T-helper 1 cell treated with Interleukin-12 subunit alpha and Interleukin-12 subunit beta and Interleukin-4 antibody, amounts not matched to agents 30 μg/mL and 1 μg/mL, for 36 hours (primary cell): ENCODE data around the gene SLC26A1.

Experiments used
- H3K27ac Mint-ChIP-seq: one replicate; pipeline ENCODE4 v1.8.0; 2021; ENCODE audit warnings: mild to moderate bottlenecking, mixed read lengths
- H3K27me3 Mint-ChIP-seq: one replicate; pipeline ENCODE4 v1.8.0; 2021; ENCODE audit warnings: low read depth, mixed read lengths
- H3K36me3 Mint-ChIP-seq: one replicate; pipeline ENCODE4 v1.8.0; 2021; ENCODE audit warnings: low read depth, mixed read lengths
- H3K4me1 Mint-ChIP-seq: one replicate; pipeline ENCODE4 v1.8.0; 2021; ENCODE audit warnings: low read depth, mixed read lengths
- H3K4me3 Mint-ChIP-seq: one replicate; pipeline ENCODE4 v1.8.0; 2021; ENCODE audit warnings: mild to moderate bottlenecking, moderate library complexity, mixed read lengths
- H3K9me3 Mint-ChIP-seq: one replicate; pipeline ENCODE4 v1.8.0; 2021; ENCODE audit warnings: mixed read lengths

The SLC26A1 gene

DNA sequence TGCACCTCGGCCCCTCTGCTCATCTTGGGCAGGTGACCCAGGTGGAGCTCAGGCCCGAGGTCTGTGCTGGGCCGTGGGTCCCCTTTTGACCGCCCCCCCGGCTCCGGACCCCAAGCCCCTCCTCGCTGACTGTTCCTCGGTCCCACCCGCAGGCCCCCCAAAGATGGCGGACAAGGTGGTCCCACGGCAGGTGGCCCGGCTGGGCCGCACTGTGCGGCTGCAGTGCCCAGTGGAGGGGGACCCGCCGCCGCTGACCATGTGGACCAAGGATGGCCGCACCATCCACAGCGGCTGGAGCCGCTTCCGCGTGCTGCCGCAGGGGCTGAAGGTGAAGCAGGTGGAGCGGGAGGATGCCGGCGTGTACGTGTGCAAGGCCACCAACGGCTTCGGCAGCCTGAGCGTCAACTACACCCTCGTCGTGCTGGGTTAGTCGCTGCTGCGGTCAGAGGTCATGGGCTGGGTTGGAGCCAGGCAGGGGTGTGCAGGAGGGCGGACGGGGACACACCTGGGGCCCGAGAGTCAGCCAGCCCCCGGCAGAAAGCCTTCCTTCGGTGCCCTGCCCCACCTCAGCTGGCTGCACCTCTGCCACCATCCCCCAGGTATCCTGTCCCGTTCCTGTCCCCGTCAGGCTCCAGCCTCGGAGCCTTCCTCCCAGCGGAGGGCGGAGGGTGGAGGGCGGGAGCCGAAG lies 29.0 kb upstream of the SLC26A1 start:
- no peaks in the 10 kb centered on the region for H3K27me3 Mint-ChIP-seq

DNA sequence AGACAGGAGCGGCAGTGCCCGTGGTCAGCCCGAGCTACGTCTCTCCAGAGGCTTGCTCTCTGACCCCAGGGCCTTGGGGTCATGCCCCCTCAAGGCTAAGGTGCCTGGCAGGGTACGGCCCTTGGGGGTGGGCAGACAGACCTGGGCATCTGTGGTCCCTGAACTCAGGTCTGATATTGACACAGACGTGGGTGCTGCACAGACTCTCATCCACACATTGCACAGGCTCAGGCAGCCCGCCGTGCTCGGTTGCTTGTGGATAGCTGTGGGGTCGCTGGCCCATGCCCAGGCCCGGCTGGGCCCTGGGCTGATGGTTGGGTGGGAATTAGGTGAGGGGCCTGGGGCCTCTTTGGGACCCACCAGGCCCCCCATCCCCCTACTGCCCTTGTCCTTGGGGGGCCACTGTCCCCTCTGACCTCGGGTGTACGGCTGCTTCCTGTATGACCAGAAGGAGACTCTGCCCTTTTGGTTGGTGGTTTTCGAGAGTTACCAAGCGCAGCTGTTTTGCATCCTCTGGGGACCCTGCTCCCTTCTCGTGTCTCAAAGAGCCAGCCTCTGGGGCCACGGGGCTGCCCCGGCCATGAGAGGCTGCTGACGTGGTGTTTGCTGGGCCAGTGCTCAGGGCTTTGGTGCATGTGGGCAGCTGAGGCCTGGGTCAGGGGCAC lies 28.3 kb upstream of the SLC26A1 start:
- Mint-ChIP-seq H3K27me3 (no peaks in the 10 kb centered on the region), H3K4me3 (no peak overlapping the region), H3K9me3 (no peaks in the 10 kb centered on the region), H3K4me1 (peaks cover 6% of the 10 kb centered on the region), H3K27ac (no peak overlapping the region), H3K36me3 (peaks cover 2% of the 10 kb centered on the region)

More for the DNA sequence above, 29.0 kb upstream of the SLC26A1 start:
- peaks cover 2% of the 10 kb centered on the region for H3K36me3 Mint-ChIP-seq
- H3K27ac Mint-ChIP-seq = no peak overlapping the region
- no peak overlapping the region for H3K4me3 Mint-ChIP-seq
- H3K9me3 Mint-ChIP-seq = no peaks in the 10 kb centered on the region
- H3K4me1 Mint-ChIP-seq = peaks cover 6% of the 10 kb centered on the region

DNA sequence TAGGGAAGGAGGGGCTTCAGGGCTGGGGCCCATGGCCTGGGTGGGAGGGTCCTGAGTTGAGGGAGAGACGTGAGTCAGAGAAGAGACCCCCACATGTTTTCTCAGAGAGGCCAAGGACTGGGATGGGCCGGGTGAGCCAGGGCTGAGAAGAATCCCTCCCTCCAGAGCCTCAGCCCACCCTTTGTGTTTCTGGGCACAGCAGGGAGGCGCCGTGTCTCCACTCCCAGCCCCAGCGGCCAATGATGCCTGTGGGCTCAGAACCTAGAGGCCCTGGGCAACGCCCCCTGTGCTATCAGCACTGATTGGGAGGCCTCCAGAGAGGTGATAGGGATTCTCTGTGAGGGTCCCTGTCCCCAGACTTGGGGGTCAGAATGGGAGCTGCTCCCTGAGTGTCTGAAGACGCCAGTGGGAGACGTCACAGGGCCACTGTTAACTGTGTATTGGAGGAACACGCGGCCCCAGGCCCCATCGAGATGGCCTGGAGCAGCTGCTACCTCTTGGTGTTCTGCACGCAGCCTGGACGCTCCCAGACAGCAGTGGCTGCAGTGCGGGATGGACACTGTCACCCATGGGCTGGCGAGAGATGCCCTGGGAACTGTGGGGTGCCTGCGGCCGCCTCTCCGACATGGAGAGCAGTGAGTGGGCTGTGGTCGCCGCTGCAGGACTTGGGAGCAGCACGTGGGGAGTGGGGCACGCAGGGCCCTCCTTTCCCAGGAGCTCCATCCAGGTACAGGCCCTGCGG lies 26.7 kb upstream of the SLC26A1 start:
- H3K4me1 Mint-ChIP-seq = no peaks in the 10 kb centered on the region
- no peaks in the 10 kb centered on the region for H3K27me3 Mint-ChIP-seq
- H3K4me3 Mint-ChIP-seq = no peak overlapping the region
- no peaks in the 10 kb centered on the region for H3K36me3 Mint-ChIP-seq
- H3K27ac Mint-ChIP-seq = no peak overlapping the region
- no peaks in the 10 kb centered on the region for H3K9me3 Mint-ChIP-seq

DNA sequence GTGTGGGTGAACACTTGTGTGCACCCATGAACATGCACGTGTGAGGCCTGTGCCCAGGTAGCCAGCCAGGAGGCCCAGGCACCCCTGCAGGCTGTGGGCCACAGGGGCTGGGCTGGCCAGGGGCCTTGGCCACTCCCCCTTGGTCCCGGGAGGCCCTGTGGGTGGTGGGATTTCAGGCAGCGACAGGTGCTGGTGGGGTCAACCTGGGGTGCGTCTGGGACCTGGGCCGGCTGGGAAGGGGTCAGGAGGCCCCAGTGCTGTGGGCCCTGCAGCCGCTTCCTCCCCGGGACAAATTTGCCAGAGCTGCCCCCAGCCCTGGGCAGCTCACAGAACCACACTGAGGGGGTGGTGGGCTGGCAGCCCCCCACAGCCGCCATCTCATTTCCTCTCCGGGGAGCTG lies 26.1 kb upstream of the SLC26A1 start:
- Mint-ChIP-seq H3K27ac (no peak overlapping the region), H3K4me3 (no peak overlapping the region), H3K36me3 (no peaks in the 10 kb centered on the region), H3K27me3 (no peaks in the 10 kb centered on the region), H3K4me1 (no peaks in the 10 kb centered on the region), H3K9me3 (no peaks in the 10 kb centered on the region)

DNA sequence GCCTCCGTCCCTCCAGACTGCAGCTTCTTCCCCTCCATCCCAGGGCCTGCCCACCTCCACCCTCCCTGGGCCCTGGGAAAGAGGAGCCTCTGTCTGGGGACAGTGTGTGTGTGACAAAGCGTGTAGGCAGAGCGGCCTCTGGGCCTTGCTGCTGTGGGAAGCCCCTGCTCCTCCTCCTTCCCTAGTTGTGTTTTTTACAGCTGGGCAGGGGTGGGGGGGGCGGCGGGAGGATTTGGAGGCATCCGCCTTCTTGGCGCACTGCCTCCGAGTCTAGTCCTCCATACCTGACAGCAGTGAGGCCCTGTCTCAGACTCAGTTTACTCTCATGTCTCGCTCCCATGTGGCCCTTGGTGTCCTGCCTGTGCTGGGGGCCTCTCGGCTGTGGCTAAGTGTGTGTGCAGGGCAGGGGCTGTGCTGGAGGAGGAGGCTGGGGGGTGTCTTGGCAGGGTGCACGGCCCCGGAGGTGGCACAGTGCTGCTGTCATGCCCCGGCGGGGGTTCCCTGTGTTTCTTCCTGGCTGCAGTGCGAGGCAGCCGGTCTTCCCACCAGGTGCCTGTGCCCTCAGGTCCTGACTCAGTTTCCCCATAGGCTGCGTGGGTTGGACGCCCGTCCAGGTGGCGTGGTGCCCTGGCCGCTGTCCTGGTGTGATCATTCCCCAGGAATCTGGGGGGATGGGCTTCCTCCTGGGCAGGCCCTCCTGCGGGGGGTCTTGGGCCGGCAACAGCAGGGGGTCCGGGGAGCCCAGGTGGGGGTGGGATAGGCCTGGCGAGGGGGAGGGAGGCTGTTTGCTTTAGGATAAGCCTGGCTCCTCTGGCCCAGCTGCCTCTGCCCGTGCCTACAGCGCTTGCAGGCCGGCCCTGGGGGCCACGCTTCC lies 25.2 kb upstream of the SLC26A1 start:
- Mint-ChIP-seq H3K4me3 (no peak overlapping the region), H3K27ac (no peak overlapping the region), H3K4me1 (peaks cover 2% of the 10 kb centered on the region), H3K36me3 (no peaks in the 10 kb centered on the region), H3K27me3 (no peaks in the 10 kb centered on the region), H3K9me3 (no peaks in the 10 kb centered on the region)

DNA sequence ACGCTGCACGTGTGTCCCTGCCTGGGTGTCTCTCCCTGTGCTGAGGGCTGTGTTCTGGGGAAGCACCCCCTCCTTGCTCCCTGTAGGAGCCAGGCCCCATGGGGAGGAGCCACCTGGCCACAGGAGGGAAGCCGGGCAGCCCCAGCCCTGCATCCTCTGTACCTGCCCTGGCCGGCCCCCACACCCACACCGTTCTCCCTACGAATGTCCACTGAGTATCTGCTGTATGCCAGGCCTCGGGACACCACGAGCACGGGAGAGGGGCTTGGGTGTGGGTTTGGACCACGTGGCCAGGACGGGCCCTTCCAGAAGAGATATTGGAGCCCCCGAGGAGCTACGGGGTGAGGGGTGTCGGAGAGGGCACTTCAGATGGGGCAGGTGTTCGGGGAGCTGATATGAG lies 24.5 kb upstream of the SLC26A1 start:
- peaks cover 2% of the 10 kb centered on the region for H3K4me1 Mint-ChIP-seq
- H3K9me3 Mint-ChIP-seq = no peaks in the 10 kb centered on the region
- H3K27ac Mint-ChIP-seq = no peak overlapping the region
- H3K27me3 Mint-ChIP-seq = no peaks in the 10 kb centered on the region
- no peaks in the 10 kb centered on the region for H3K36me3 Mint-ChIP-seq
- H3K4me3 Mint-ChIP-seq = no peak overlapping the region

DNA sequence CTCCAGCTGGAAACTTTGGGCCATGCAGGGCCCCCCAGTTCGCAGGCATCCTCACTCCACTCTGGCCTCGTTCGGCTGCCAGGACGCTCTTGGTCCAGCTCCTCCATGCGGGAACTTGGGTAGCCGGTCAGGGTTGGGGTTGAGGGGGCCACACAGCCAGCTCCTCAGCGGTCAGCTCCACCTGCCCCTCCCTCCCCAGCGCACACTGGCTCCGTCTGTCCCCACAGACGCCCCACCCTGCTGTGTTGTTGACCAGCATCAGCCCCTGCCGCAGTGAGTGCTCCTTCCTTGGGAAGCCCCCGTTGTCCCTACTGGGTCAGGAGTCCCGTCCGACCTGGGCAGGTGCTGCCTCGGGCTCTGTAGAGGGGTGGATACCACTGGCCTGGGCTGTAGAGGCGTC lies 24.0 kb upstream of the SLC26A1 start:
- H3K4me3 Mint-ChIP-seq = no peak overlapping the region
- H3K27ac Mint-ChIP-seq = no peak overlapping the region

DNA sequence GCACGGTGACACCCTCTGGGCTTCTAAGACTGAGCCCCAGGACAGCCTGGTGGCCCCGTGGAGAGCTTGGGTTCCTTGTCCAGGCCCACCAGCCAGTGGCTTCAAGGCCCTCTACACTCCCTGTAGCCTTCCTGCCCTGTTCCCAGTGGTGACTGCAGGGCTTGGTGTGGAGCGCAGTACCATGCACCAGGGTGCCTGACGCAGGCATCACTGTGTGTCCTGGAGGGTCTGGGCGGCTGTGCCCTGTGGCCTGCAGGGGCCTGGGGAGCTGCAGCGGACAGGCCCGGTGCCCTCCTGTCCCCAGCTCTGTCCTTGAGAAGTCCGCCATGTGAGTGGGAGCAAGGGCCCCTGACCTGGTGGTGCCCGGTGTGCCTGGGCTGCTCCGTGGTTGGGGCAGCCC lies 22.5 kb upstream of the SLC26A1 start:
- Mint-ChIP-seq H3K27me3 (no peaks in the 10 kb centered on the region), H3K36me3 (no peaks in the 10 kb centered on the region), H3K4me1 (peaks cover 2% of the 10 kb centered on the region), H3K4me3 (no peak overlapping the region), H3K27ac (no peak overlapping the region), H3K9me3 (no peaks in the 10 kb centered on the region)

More for the DNA sequence above, 24.0 kb upstream of the SLC26A1 start:
- Mint-ChIP-seq H3K4me1 (peaks cover 2% of the 10 kb centered on the region), H3K27me3 (no peaks in the 10 kb centered on the region), H3K9me3 (no peaks in the 10 kb centered on the region), H3K36me3 (no peaks in the 10 kb centered on the region)

DNA sequence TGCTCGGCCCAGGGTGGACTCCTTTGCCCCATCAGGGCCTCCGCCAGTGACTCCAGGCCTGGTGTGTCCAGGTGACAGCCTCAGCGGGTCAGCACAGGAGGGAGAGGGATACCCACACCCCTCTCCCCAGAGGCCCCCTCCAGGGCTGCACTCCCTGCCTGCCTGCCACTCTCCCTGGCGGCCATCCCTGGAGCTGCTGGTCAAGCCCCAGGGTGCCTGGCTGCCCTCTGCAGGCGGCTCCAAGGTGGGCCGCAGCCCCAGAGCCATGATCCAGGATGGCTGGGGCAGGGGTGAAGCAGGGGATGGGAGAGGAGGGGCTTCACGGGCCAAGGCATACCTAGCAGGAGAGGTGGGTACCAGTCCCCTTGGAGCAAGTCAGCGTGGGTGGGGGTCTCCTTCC lies 22.0 kb upstream of the SLC26A1 start:
- H3K9me3 Mint-ChIP-seq = no peaks in the 10 kb centered on the region
- no peak overlapping the region for H3K4me3 Mint-ChIP-seq
- peaks cover 7% of the 10 kb centered on the region for H3K4me1 Mint-ChIP-seq
- H3K27ac Mint-ChIP-seq = no peak overlapping the region
- H3K27me3 Mint-ChIP-seq = no peaks in the 10 kb centered on the region
- no peaks in the 10 kb centered on the region for H3K36me3 Mint-ChIP-seq

DNA sequence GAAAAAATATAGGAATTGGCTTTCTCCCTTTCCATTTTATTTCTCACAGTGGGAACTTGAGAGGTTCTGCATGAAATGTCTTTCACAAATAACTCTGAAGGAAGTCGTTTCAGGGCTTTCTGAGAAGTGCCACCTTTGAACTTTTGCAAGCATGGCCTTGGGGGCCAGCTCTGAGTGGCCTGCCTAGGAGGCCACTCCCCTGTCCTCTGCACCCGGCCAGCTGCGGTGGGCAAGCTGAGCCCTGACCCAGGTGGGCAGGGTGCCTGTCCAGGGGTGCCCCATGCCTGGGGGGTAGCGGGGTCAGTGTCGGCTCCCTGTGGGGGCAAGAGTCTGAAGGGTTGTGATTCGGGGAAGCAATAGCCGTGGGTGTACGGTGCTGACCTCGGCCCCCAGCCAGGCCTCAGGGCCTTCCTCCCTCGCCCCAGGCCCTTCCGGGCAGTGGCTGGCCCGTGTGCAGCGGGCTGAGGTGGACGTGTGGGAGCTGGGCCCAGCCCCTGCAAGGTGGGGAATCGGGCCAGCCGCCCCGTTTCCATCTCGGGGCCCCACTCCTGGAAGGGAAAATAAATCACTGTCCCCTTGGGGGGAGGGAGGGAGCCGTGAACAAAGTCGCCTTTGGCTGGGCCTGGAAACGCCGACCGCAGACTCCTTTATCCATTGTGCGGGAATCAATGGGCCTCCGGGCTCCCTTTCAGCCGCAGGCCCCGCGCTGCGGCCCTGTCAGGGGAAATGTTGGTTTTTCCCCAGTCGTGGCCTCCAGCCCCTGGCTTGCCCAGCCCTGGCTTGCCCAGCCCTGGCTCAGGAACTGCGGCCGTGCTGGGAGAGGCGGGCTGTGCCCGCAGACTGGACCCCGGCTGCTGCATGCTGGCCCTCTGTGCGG lies 21.3 kb upstream of the SLC26A1 start:
- peaks cover 7% of the 10 kb centered on the region for H3K4me1 Mint-ChIP-seq
- H3K27ac Mint-ChIP-seq = no peak overlapping the region
- H3K9me3 Mint-ChIP-seq = no peaks in the 10 kb centered on the region
- no peaks in the 10 kb centered on the region for H3K36me3 Mint-ChIP-seq
- no peaks in the 10 kb centered on the region for H3K27me3 Mint-ChIP-seq
- H3K4me3 Mint-ChIP-seq = no peak overlapping the region

DNA sequence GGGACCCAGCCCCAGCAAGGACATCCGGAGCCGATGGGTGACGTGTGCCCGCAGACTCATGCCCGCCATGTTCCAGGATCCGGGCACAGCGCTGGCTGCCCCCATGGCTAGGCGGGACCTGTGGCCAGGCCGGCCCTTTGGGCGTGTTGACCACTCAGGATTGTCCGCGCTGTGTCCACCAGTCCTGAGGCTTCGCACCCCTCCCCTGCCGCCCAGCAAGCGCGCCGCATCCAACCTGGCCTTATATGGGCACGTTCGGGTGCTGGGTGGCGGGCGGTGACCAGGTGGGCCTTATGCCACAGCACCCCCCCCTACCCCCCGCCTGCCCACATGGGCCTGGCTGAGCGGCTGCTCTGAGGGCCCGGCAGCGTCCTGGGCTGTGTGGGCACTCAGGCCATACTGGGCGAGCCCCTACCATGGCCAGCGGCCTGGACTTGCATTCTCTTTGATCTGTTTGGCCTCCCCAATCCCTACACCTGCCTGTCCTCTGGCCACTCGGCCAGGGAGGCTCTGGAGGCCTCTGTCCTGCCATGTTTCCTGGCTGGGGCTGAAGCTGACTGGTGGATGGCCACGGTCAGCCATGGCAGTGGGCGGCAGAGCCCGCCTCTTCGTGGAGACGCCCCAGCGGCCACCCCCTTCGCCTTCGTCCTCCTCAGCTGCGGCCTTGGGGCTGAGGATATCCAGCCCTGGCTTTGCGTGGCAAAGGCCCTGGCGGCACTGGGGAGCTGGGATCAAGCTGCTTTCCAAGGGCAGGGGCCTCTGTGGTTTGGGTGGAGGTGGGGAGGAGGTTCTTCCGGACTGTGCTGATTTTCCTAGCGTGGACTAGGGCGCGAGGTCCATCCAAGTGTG lies 20.2 kb upstream of the SLC26A1 start:
- peaks cover 7% of the 10 kb centered on the region for H3K27me3 Mint-ChIP-seq
- H3K36me3 Mint-ChIP-seq = no peaks in the 10 kb centered on the region
- H3K27ac Mint-ChIP-seq = no peak overlapping the region
- no peak overlapping the region for H3K4me3 Mint-ChIP-seq
- H3K9me3 Mint-ChIP-seq = no peaks in the 10 kb centered on the region
- peaks cover 13% of the 10 kb centered on the region for H3K4me1 Mint-ChIP-seq

DNA sequence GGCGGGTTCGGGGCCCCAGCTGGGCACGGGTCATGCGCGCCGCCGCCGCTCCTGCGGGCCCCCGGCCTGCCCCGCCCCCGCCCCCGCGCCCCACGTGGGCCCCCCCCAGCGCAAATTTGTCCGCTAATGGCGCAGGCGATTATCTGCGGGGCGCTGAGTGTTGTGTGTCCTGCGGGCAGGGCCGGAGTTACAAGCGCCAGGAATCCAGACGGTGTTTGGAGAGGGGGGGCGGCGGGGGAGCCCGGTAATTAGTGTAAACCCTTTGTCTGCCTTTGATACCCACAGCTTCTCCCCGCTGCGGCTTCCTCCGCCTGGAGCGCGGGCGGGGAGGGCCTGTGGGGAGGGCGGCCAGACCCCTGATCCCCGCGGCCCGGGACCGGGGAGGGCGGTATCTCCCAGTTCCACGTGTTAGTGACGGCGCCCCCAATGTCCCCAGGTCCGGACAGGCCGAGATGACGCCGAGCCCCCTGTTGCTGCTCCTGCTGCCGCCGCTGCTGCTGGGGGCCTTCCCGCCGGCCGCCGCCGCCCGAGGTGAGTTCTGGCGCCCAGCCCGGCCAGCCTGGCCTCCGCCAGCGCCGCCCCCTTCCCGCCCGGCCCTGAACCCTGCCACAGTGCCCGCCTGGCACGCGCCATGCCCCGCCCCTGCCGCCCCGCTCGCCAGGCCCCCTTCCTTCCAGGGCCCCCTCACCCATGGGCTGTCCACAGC lies 19.0 kb upstream of the SLC26A1 start:
- Mint-ChIP-seq H3K4me3 (peak overlapping the region; percentile 42), H3K36me3 (no peaks in the 10 kb centered on the region)

More for the DNA sequence above, 19.0 kb upstream of the SLC26A1 start:
- H3K27me3 Mint-ChIP-seq = peaks cover 19% of the 10 kb centered on the region
- H3K27ac Mint-ChIP-seq = no peak overlapping the region
- peaks cover 13% of the 10 kb centered on the region for H3K4me1 Mint-ChIP-seq
- H3K9me3 Mint-ChIP-seq = no peaks in the 10 kb centered on the region
